Bronchus fibroblast of lung (primary cell): ENCODE results near the gene CETN2. TPM values are rescaled to one million over a fixed set of nuclear protein-coding genes. Genes with fewer than 3 reads are reported as not detected.

Experiments
- total RNA-seq: library from RNA; depleted of rRNA; stranded (reverse); fragments of >200 nt; gene quantifications from 2 replicates; pipeline ENCODE4 v1.2.3, GENCODE V29; 2015

The CETN2 gene
- 36.7 and 39.3 TPM in 2 replicates for total RNA-seq

DNA sequence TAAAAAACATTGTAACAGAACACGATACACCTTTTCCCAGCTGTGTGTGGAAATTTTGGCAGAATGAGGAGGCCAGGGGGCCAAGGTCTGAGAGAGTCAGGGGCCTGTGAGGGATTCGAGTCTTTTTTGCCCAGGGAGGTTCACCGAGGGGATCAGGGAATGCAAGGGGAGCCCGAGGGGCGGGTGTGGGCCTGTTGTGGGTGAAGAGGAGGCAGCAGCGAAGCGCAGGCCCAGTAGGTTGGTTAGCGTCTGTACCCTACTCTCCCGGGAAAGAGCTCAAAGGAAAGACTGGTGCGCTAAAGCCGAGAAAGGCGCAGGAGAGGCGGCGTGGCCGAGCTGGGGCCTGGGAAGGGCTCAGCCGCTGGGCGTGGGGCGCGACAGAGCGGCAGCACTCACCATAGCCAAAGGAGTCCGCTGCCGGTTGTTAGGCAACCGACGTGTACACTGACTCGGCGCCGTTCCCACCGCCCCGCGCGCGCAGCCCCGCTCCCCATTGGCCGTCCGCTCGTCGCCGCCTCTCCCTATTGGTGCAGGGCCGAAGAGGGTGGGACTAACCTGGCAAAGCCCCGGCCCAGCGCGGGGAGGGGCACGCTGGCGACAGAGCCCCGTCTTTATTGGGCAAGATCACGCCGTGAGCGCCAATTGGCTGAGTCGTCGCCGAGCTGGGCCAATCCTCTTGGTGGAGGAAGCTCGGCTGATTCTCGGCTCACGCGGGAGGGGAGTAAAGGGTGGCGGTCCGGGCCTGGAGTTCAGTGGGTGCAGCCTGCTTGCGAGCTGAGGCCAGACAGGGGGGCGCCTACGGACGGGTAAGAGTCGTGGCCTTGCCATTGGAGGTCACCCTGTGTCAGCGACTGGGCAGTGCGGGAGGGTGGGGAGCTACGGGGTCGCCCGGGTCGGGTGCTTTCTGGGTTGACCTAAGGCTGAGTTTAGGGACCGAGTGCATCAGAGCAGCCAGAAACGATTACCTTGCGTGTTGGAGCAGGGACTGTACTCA lies at the start of gene CETN2, which contains the start of gene NSDHL:
Gene CETN2 (minus strand): TSS at position 446 of the 994 bp plus-strand sequence. CDS start 47 bp downstream, at position 399.
Gene NSDHL (plus strand): TSS at position 752 of the 994 bp plus-strand sequence. CDS start 15,262 bp downstream, outside the sequence.

Other genes with a start within 250 kb of the CETN2 start
- gene GABRQ, start 192.9 kb downstream of the CETN2 start, total RNA-seq = under 0.01 and 0.15 TPM in 2 replicates
- not detected in 2 replicates for gene MAGEA3, start 132.0 kb downstream of the CETN2 start, total RNA-seq
- gene CSAG2, start 121.5 kb downstream of the CETN2 start, total RNA-seq = not detected in 2 replicates
- not detected in 2 replicates for gene MAGEA2B, start 116.1 kb downstream of the CETN2 start, total RNA-seq
- not detected in 2 replicates for gene CSAG1, start 97.0 kb downstream of the CETN2 start, total RNA-seq
- not detected in 2 replicates for gene MAGEA12, start 97.0 kb downstream of the CETN2 start, total RNA-seq
- not detected in 2 replicates for gene MAGEA2, start 76.9 kb downstream of the CETN2 start, total RNA-seq
- gene CSAG3, start 71.5 kb downstream of the CETN2 start, total RNA-seq = not detected in 2 replicates
- not detected in 2 replicates for gene MAGEA6, start 61.1 kb downstream of the CETN2 start, total RNA-seq
- gene NSDHL, start 306 bp upstream of the CETN2 start, total RNA-seq = 55.8 and 60.1 TPM in 2 replicates
- 6.2 and 6.6 TPM in 2 replicates for gene ZNF185, start 67.3 kb upstream of the CETN2 start, total RNA-seq
- not detected in 2 replicates for gene PNMA5, start 163.4 kb upstream of the CETN2 start, total RNA-seq
- not detected in 2 replicates for gene PNMA3, start 225.7 kb upstream of the CETN2 start, total RNA-seq
- 1.8 and 3.1 TPM in 2 replicates for gene PNMA6A, start 241.7 kb upstream of the CETN2 start, total RNA-seq